ENCODE results near the gene FZD7.
A peak's percentile ranks its signal among the peaks of the same experiment; 100 is the strongest.

The FZD7 gene

GRCh38 chr2:202014759-202015211, 18.9 kb upstream of the FZD7 start:
- DNase-seq = no peak

- DNase-seq = peak in 1 of 2 experiments; percentile 15
Observed at GRCh38 chr2:202015471-202015870, 18.2 kb upstream of the FZD7 start.

- peak in 1 of 2 experiments; percentile 76 for DNase-seq
Observed at GRCh38 chr2:202016579-202017227, 17.0 kb upstream of the FZD7 start.

DNA sequence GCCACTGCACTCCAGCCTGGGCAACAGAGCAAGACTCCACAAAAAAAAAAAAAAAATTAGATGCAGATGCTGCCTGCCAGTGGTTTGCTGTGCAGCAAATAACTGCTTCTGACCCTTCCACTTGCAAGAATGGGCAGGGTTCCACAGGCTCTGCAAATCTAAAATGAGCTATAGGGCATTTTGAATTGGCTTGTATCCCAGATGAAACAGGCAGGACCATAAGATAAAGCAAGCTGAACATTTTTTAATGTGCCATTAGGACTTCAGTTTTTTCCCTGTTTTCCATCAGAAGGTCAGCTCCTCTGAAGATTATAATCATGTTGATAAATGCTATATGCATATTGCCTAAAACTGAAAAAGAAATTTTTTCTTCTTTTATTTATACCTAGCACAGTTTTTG, 15.7 kb upstream of the FZD7 start:
- DNase-seq = peak in 1 of 2 experiments; percentile 71

GRCh38 chr2:202018950-202019349, 14.7 kb upstream of the FZD7 start:
- DNase-seq = peak in 1 of 2 experiments; percentile 71

DNA sequence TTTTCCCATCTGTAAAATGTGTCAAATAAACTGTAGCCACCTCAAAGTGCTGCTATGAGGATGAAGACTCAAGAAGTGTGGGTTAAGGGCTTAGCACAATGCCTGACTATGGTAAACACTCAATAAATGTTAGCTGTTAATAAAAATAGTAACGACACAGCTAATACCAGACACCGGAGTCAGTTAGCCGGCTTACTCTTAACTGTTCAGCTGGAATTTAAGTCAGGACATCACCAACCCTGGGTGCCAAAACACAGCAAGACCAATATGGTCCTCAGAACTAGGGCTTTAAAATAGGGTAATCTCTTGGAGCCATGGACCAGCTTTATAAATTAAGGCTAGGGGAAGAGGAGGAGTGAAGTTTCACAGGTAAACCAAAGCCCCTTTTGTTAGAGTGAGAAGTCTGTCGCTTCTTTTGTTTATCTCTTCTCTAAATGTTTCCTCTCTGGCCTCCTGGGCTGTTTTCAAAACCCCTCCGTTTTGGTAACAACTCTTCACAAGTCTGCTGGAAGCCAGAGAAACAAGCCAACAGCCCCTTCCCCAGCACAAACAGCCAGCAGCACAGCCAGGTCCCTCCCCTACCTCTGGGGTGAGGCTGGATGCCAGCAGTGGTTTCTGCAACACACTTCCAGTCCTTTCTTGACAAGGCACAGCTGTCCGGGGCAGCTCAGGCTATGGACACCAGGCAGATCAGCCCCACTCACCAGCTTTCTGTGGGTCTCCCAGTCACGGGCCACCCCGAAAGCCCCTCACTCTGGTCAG, 13.8 kb upstream of the FZD7 start:
- peak in 1 of 2 experiments; percentile 30 for DNase-seq

DNA sequence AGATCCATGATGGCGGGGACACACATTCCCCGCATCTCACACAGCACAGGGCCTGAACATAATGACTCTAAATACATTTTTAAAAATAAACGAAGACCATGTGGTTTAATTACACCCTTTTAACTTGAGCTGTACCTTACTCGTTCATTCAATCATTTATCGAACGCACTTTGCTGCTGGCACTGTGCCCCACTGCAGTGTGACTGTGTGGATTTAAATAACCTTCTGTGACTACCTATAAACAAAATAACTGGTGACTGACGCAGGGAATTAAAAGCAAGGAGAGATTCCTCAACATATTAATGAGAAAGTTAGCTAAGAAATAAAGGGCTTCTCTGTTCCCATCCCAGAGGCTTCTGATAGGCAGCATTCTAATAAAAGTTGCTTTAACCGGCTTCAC, 10.9 kb upstream of the FZD7 start:
- no peak for DNase-seq

DNA sequence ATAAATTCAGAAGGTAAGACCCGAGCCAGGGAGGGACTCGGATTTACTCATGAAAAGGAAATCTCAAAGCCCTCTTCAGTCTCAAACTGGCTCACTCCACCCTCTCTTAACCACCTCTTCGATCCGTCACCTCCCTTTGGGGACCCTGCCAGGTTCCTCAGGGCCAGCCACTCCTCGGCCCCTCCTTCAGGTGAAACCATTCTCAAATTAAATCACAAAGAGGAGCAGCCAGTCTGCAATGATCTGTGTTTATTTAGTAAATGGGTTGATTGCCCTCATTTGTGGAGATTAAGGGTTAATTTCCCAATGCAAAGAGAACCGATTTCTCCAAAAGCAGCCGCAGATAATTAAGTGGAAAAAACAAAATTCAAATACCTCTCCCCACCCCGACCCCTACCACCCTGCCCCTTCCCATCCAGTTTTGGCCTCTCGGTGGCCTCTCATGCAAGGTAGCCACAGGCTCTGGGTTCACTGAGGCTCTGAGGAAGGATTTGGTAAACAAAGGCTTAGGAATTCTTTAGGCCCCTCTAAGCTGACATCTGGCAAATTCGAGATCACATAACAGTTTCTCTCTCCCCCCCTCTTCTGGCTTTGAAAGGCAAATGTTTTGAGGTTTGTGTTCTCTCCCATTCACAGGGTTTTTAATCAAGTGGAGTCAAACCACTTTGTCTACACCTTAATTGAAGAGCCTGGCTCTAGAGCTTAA, 10.3 kb upstream of the FZD7 start:
- no peak for DNase-seq

DNA sequence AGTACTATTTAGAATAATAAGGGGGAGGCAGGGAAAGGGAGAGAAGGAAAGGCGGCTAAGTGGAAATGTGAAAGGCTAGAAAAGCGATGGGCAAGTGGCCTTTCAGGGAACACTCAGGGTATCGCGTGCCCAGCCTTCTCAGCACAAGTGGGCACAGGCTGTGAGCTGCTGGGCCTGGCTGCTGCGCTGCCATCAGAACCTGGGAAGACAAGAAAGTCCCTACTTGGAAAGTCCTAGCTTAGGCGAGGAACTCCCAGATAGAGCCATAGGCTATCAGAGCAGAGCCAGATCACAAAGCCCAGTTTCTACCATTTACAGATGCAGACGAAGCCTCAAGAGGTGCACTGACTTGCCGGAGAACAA, 9.8 kb upstream of the FZD7 start:
- DNase-seq = no peak

GRCh38 chr2:202024871-202025270, 8.8 kb upstream of the FZD7 start:
- DNase-seq = no peak

DNA sequence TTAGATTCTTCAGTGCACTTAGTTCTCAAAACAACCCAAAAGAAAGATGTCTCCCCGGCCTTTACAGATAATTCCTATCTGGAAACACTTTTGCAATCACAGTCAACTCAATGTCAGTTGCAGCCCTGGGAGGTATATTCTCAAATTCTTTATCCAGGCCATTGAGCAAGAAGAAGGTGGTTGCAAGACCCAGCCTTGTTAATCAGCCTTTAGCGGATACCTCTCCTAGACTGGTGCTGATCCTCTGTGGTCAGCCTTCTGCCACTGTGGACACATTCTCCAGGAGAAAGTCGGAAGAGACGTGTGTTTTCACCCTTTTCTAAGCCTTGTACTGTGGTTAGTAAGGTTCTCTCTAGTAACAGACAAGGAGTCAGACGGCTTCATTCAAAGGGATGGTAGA, 7.8 kb upstream of the FZD7 start:
- no peak for DNase-seq

DNA sequence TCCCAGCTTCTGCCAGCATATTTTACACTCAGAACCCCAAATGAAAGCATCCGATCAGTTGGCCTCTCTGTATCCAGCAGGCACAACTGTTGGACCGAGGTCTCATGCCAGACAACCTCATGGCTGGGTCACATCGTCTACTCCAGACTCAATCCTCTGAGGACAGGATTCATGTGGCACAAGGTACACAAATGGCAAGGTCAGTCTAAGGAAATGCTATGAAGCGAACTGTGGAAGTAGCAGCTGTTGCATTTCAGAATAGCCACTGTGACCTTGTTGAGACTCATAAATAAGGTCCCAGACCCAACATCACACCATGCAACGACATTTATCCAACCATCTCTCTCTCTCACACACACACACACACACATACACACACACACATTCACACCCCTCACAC, 7.1 kb upstream of the FZD7 start:
- DNase-seq = no peak

- peak in 1 of 2 experiments; percentile 53 for DNase-seq
Observed at GRCh38 chr2:202030691-202031090, 3.0 kb upstream of the FZD7 start.

DNA sequence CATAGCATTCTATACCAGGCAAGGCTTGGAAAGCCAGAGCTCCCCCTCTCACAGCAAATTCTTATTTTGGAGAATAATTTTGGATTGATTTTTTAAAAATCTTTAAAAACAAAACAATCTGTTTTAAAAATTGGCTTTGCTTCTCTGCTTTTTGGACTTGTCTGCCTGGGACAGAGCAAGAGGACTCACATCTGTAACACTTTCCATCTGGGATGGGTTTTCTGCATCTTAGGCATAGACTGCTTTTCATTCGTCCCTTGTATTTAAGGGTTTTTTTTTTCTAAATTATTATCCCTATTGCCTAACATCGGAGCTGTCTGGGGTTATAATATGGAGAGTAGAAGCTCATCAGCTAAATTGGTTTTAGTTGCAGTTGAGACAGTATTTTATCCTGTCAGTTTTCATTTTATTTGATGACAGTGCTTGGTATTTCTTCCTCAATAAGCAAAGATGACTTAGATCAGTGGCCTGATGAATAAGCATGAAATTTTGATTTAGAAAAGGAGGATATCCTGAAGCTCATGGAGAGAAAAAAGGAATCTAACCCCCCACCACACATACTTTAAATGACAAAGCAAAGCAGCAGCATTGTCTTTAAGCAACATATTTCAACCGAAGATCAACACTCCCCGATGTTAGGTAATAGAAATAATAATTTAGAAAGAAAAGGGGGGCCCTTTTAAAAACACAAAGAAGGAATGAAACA, 2.3 kb upstream of the FZD7 start:
- DNase-seq = no peak

DNA sequence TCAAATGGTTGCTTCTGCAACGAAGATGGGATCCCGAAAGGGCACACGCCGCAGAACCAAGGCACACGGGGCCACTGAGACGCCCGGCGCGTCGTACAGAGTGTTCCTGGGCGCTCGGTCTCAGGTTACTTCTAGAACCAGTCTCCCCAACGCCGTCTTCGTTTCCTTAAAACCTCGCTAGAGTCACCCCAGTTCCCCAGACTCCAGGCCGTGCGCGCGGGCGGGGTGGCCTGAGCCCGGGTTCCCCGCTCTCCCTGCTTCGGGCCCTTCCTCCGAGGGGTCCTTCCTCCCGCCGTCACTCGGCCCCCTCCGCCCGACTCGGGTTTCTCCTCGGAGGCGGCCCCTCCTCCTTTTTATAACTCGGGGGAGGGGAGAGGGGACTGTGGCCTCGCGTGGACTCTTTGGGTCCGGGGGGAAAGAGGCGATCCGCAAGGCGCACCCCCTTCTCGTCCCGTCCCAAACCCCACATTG, 774 bp upstream of the FZD7 start:
- DNase-seq = no peak

- peak in 1 of 2 experiments; percentile 39 for DNase-seq
Observed at GRCh38 chr2:202034249-202035088, 814 bp downstream of the FZD7 start.

- peak; percentile 35 to 79 for DNase-seq
Observed at GRCh38 chr2:202035089-202035940, 1.7 kb downstream of the FZD7 start.

DNA sequence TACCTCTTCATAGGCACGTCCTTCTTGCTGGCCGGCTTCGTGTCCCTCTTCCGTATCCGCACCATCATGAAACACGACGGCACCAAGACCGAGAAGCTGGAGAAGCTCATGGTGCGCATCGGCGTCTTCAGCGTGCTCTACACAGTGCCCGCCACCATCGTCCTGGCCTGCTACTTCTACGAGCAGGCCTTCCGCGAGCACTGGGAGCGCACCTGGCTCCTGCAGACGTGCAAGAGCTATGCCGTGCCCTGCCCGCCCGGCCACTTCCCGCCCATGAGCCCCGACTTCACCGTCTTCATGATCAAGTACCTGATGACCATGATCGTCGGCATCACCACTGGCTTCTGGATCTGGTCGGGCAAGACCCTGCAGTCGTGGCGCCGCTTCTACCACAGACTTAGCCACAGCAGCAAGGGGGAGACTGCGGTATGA, 2.3 kb downstream of the FZD7 start:
- DNase-seq = no peak

- no peak for DNase-seq
Observed at GRCh38 chr2:202036601-202037037, 3.0 kb downstream of the FZD7 start.

DNA sequence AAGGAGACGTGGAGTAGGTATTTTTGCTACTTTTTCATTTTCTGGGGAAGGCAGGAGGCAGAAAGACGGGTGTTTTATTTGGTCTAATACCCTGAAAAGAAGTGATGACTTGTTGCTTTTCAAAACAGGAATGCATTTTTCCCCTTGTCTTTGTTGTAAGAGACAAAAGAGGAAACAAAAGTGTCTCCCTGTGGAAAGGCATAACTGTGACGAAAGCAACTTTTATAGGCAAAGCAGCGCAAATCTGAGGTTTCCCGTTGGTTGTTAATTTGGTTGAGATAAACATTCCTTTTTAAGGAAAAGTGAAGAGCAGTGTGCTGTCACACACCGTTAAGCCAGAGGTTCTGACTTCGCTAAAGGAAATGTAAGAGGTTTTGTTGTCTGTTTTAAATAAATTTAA, 3.4 kb downstream of the FZD7 start:
- no peak for DNase-seq
